OCI-LY1 (cell line): ENCODE data around the gene OAT.

Experiments
- H2AFZ ChIP-seq: fragments of 200-600 bp; sonication (generic), shearing (Covaris generic); 2 replicates; pipeline ENCODE4 v1.6.0; 2014; ENCODE audit warnings: antibody characterized with exemption, mild to moderate bottlenecking, low read length
- H3F3A ChIP-seq: fragments of 200-600 bp; sonication (generic), shearing (Covaris generic); 2 replicates; pipeline ENCODE4 v1.6.0; 2014; ENCODE audit warnings: mild to moderate bottlenecking, antibody characterized with exemption, low read length, moderate library complexity; ENCODE audit not compliant: insufficient read depth
- H3K27ac ChIP-seq: fragments of 200-600 bp; sonication (generic); 2 replicates; pipeline ENCODE4 v1.5.1; 2014; ENCODE audit warnings: low read length, mixed run types, mild to moderate bottlenecking, low read depth; ENCODE audit not compliant: poor library complexity, severe bottlenecking
- H3K27me3 ChIP-seq: fragments of 200-600 bp; sonication (generic); 2 replicates; pipeline ENCODE4 v1.6.0; 2014; ENCODE audit warnings: antibody characterized with exemption, mild to moderate bottlenecking, low read length, moderate library complexity; ENCODE audit not compliant: insufficient read depth
- H3K36me3 ChIP-seq: fragments of 200-600 bp; sonication (generic); 2 replicates; pipeline ENCODE4 v1.6.1; 2014; ENCODE audit warnings: mild to moderate bottlenecking, antibody characterized with exemption, low read length, moderate library complexity, mixed read lengths; ENCODE audit not compliant: insufficient read depth
- H3K4me1 ChIP-seq: fragments of 200-600 bp; sonication (generic); 2 replicates; pipeline ENCODE4 v1.5.1; 2014; ENCODE audit warnings: mild to moderate bottlenecking, low read length, moderate library complexity; ENCODE audit not compliant: insufficient read depth, severe bottlenecking
- H3K4me2 ChIP-seq: fragments of 200-600 bp; sonication (generic), shearing (Covaris generic); 2 replicates; pipeline ENCODE4 v1.6.1; 2014; ENCODE audit warnings: low read length
- H3K4me3 ChIP-seq: fragments of 200-600 bp; sonication (generic); 2 replicates; pipeline ENCODE4 v1.5.1; 2014; ENCODE audit warnings: low read length, low read depth, mild to moderate bottlenecking, mixed read lengths; ENCODE audit not compliant: poor library complexity, severe bottlenecking
- H3K79me2 ChIP-seq: fragments of 200-600 bp; shearing (Covaris generic); 2 replicates; pipeline ENCODE4 v1.6.1; 2016; ENCODE audit warnings: mixed run types, low read length, mixed read lengths; ENCODE audit not compliant: insufficient read depth
- H3K9ac ChIP-seq: fragments of 200-600 bp; sonication (generic), shearing (Covaris generic); 2 replicates; pipeline ENCODE4 v1.6.1; 2014; ENCODE audit warnings: mild to moderate bottlenecking, low read length, mixed read lengths
- H3K9me2 ChIP-seq: fragments of 200-600 bp; sonication (generic), shearing (Covaris generic); 2 replicates; pipeline ENCODE4 v1.6.1; 2014; ENCODE audit warnings: low read depth, mild to moderate bottlenecking, low read length, mixed read lengths
- H3K9me3 ChIP-seq: fragments of 200-600 bp; shearing (Covaris generic); 2 replicates; pipeline ENCODE4 v1.6.1; 2014; ENCODE audit warnings: low read length, mixed read lengths
- H4K20me1 ChIP-seq: fragments of 200-600 bp; sonication (generic), shearing (Covaris generic); 2 replicates; pipeline ENCODE4 v1.6.0; 2016; ENCODE audit warnings: mild to moderate bottlenecking, low read length; ENCODE audit not compliant: insufficient read depth
- CTCF ChIP-seq: fragments of 200-600 bp; sonication (generic), shearing (Covaris generic); IDR thresholded peaks from 2 replicates; pipeline ENCODE4 v1.5.1; 2017; ENCODE audit warnings: mild to moderate bottlenecking, antibody characterized with exemption, low read length, moderate library complexity, mixed read lengths
- EZH2 ChIP-seq: fragments of 200-600 bp; sonication (generic), shearing (Covaris generic); IDR thresholded peaks from 2 replicates; pipeline ENCODE4 v1.8.0; 2017; ENCODE audit warnings: borderline replicate concordance, mixed run types, mild to moderate bottlenecking, antibody characterized with exemption, low read length, moderate library complexity, mixed read lengths

The OAT gene

GRCh38 chr10:124384172-124384571, 34.6 kb downstream of the OAT start:
- Histone ChIP-seq H3K9me3 (no peaks in the 10 kb centered on the region), H4K20me1 (no peaks in the 10 kb centered on the region), H3K9me2 (no peaks in the 10 kb centered on the region), H3K4me1 (no peaks in the 10 kb centered on the region), H2AFZ (no peak overlapping the region), H3K36me3 (no peaks in the 10 kb centered on the region), H3K9ac (no peak overlapping the region), H3K4me3 (no peak overlapping the region), H3K79me2 (no peaks in the 10 kb centered on the region), H3K27me3 (peaks cover 11% of the 10 kb centered on the region; the same call in 1 of the 2 replicates), H3F3A (no peaks in the 10 kb centered on the region), H3K4me2 (no peak overlapping the region), H3K27ac (no peak overlapping the region)
- TF ChIP-seq EZH2 (no peak), CTCF (no peak)

- no peak overlapping the region for H2AFZ ChIP-seq
- no peak overlapping the region for H3K27ac ChIP-seq
- peaks cover 11% of the 10 kb centered on the region; the same call in 1 of the 2 replicates for H3K27me3 ChIP-seq
- no peaks in the 10 kb centered on the region for H3K9me3 ChIP-seq
- no peak overlapping the region for H3K4me2 ChIP-seq
- no peak overlapping the region for H3K9ac ChIP-seq
- no peaks in the 10 kb centered on the region for H3K36me3 ChIP-seq
- no peak for TF ChIP-seq CTCF
- no peak for TF ChIP-seq EZH2
- no peaks in the 10 kb centered on the region for H4K20me1 ChIP-seq
- H3K4me3 ChIP-seq, result no peak overlapping the region
- no peaks in the 10 kb centered on the region for H3K4me1 ChIP-seq
- no peaks in the 10 kb centered on the region for H3K9me2 ChIP-seq
- no peaks in the 10 kb centered on the region for H3F3A ChIP-seq
- H3K79me2 ChIP-seq, result no peaks in the 10 kb centered on the region
These were observed 35.2 kb downstream of the OAT start for GRCh38 chr10:124383496-124383895.

GRCh38 chr10:124381011-124381611, 37.6 kb downstream of the OAT start:
- TF ChIP-seq CTCF (no peak), EZH2 (no peak)

More at GRCh38 chr10:124381011-124381611, 37.6 kb downstream of the OAT start:
- no peaks in the 10 kb centered on the region for H3K4me1 ChIP-seq
- no peak overlapping the region for H3K9ac ChIP-seq
- H2AFZ ChIP-seq, result no peak overlapping the region
- no peaks in the 10 kb centered on the region for H3K9me2 ChIP-seq
- H3K9me3 ChIP-seq, result no peaks in the 10 kb centered on the region
- H3K79me2 ChIP-seq, result no peaks in the 10 kb centered on the region
- H3K4me3 ChIP-seq, result no peak overlapping the region
- H3K27me3 ChIP-seq, result peaks cover 11% of the 10 kb centered on the region; the same call in 1 of the 2 replicates
- H4K20me1 ChIP-seq, result no peaks in the 10 kb centered on the region
- no peaks in the 10 kb centered on the region for H3F3A ChIP-seq
- no peak overlapping the region for H3K4me2 ChIP-seq
- H3K27ac ChIP-seq, result no peak overlapping the region
- H3K36me3 ChIP-seq, result no peaks in the 10 kb centered on the region
